Tibial nerve (tissue), 3 donors: ENCODE measurements around the gene HIPK2.

Experiments
- POLR2A ChIP-seq, 2 donors: fragments of 450-650 bp; IDR thresholded peaks; one replicate each; pipeline ENCODE4 v1.6.1; 2017; ENCODE audit warnings: antibody characterized with exemption in 2 of 2, mild to moderate bottlenecking in 2 of 2, moderate library complexity in 2 of 2
- TF ChIP-seq, protein P1 (sequence below), 5 experiments: fragments of 200-600 bp in 3 of 5; fragments of 450-650 bp in 2 of 5; sonication (generic) in 3 of 5; IDR thresholded peaks; one replicate each; pipeline ENCODE4 v1.5.1; 2016 to 2019; ENCODE audit warnings: antibody characterized with exemption in 5 of 5, mild to moderate bottlenecking in 3 of 5, moderate library complexity in 2 of 5

GRCh38 chr7:139641337-139641992 is 136.3 kb downstream of the HIPK2 start:
- TF ChIP-seq, protein P1, sequence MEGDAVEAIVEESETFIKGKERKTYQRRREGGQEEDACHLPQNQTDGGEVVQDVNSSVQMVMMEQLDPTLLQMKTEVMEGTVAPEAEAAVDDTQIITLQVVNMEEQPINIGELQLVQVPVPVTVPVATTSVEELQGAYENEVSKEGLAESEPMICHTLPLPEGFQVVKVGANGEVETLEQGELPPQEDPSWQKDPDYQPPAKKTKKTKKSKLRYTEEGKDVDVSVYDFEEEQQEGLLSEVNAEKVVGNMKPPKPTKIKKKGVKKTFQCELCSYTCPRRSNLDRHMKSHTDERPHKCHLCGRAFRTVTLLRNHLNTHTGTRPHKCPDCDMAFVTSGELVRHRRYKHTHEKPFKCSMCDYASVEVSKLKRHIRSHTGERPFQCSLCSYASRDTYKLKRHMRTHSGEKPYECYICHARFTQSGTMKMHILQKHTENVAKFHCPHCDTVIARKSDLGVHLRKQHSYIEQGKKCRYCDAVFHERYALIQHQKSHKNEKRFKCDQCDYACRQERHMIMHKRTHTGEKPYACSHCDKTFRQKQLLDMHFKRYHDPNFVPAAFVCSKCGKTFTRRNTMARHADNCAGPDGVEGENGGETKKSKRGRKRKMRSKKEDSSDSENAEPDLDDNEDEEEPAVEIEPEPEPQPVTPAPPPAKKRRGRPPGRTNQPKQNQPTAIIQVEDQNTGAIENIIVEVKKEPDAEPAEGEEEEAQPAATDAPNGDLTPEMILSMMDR (IDR thresholded peaks at IDR 0.05), result no peak
- no peak for TF ChIP-seq POLR2A (IDR thresholded peaks at IDR 0.05)
